Endometrial microvascular endothelial cells (primary cell): ENCODE data around the gene DTD1. TPM values are rescaled to one million over a fixed set of nuclear protein-coding genes. Genes with fewer than 3 reads are reported as not detected.

Experiments used
- in situ Hi-C: cut with HindIII; loops from 2 replicates; pipeline ENCODE4 v1.10.0; 2017; ENCODE audit warnings: low sequenced_read_pairs, low pct_unique_long_range_greater_than_20kb; ENCODE audit errors: inconsistent ontology term
- total RNA-seq: library from RNA; depleted of rRNA; stranded (reverse); fragments of >200 nt; gene quantifications from one replicate; pipeline ENCODE4 v1.2.3, GENCODE V29; 2015; ENCODE audit errors: inconsistent ontology term

The DTD1 gene
- total RNA-seq, 1 donor from 2014 or later, result 69.3 TPM

GRCh38 chr20:18611492-18611891 is 23.6 kb downstream of the DTD1 start:
- in situ Hi-C loops, result no loop called here

DNA sequence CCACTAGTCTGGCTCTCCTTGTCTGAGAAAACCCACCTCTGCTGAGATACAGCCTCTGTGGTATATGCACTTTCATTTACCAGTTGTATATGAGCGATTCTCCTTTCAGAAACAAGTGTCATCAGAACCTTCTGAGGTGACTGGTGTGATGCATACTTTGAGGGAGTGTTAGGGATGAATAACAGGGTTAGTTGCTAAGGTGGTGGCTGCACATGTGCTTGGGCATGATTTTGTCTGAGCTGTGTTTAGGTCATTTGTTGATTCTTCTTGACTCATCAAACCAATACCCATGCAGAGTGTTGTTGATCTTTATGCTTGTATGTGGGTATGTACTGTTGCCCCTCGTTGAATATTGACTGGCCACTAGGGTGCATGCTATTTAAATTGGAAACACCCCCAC is 25.7 kb downstream of the DTD1 start:
- in situ Hi-C loops, result no loop called here

DNA sequence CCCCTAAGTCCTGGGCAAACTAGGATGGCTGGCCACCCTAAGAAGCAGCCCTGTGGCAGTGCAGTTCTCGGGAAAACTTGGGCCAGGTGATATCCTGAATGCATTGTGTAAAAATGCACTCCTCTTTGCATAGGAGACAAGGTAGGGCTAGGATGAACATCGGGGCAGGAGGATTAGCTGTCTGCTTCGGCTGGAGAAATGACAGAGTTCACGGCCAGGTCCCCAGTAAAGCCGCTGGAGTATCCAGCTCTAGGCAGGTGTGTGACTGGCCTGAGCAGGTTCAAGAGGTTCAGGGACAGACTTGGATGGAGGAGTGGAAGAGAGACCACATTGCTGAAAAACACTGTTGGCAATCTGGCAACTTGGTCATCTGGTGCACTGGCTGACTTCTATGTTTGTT is 26.4 kb downstream of the DTD1 start:
- in situ Hi-C loops, result no loop called here

GRCh38 chr20:18615020-18615650 is 27.3 kb downstream of the DTD1 start:
- in situ Hi-C loops, result no loop called here

GRCh38 chr20:18621004-18621403 is 33.1 kb downstream of the DTD1 start:
- in situ Hi-C loops, result no loop called here

- in situ Hi-C loops, result no loop called here
Observed at GRCh38 chr20:18623156-18623910, 35.5 kb downstream of the DTD1 start.

DNA sequence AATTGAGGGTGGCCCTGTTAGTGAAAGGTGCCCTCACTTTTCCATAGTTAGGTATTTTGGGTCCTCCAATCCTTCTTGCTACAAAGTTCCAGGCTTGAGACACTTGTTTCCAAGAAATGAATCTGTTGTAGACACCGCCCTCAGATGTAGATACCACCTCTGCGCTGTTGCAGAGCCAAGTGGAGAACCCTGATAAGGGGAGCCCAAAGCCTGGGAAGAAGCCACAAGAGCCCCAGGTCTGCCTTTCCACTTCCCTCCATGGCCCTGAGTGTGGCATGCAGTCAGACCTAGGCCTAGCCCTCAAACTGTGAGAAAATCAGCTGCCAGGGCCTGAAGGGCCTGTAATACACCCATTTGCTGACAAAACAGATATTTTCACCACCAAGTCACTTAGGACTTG is 37.1 kb downstream of the DTD1 start:
- in situ Hi-C loops, result no loop called here

GRCh38 chr20:18625907-18626655 is 38.2 kb downstream of the DTD1 start:
- in situ Hi-C loops, result no loop called here

DNA sequence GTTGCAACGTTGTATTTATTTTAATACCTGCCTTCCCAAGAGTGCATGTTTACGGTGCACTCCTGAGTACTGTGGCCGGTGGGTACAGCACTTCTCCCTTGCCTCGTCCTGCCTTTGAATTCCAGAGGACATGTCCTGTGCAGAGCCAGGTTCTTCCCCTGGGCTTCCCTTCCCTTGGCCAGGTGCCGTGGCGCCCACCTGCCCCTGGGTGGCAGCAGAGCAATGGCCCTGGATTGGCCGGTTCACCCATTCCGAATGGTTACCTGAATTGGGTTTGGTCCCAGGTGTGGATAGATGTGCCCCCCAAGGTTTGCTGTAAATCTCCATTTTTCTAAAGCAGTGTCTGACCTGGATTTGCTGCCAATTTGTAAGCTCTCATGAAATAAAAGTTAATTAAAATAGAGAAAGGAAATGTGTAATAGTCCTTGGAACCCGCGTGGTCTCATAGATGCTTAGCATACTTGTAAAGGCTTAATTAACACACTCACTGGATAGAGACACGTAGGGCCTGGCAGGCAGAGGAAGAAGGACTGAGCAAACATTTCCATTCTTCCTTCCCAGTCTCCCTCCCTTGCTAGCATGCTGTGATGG is 40.6 kb downstream of the DTD1 start:
- in situ Hi-C loops, result no loop called here

GRCh38 chr20:18632196-18632789 is 44.4 kb downstream of the DTD1 start:
- in situ Hi-C loops, result no loop called here

DNA sequence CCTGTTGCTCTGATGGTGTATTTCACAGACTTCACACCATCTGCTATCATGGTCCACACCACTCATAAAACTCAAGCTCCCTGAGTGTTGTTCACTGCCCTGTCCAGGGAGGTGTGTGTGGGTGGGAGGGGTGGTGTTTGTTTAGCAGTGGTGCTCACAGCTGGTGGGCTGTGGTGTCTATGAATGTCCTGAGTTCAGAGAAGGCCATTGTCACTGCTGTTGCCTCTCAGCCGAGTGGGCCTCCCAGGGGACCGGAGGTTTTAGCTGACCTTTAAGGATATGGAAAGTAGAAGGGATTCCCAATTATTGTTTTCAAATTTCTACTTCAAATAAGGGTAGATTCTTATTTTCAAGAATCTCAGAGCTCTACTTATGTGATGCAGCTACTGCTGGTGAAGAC is 45.6 kb downstream of the DTD1 start:
- in situ Hi-C loops, result no loop called here

DNA sequence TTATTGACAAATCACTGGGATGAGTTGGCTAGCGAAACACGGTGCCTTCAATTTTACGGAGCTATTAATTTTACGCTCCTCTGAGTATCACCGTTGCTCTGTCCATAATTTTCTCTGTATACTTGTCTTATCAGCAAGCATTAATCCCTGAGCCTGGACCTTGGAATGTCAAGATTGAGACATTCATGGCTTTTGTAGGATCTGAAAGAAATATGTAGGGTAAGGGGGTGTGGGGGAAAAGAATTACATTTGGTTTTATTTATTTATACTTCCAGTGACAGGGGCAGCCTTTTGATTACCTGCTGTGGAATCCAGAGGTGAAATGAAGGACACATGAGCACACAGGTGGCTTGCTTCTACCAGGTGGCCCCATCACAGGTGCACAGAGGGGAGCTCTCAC is 46.6 kb downstream of the DTD1 start:
- in situ Hi-C loops, result no loop called here

- in situ Hi-C loops, result no loop called here
Observed at GRCh38 chr20:18635380-18635779, 47.5 kb downstream of the DTD1 start.

DNA sequence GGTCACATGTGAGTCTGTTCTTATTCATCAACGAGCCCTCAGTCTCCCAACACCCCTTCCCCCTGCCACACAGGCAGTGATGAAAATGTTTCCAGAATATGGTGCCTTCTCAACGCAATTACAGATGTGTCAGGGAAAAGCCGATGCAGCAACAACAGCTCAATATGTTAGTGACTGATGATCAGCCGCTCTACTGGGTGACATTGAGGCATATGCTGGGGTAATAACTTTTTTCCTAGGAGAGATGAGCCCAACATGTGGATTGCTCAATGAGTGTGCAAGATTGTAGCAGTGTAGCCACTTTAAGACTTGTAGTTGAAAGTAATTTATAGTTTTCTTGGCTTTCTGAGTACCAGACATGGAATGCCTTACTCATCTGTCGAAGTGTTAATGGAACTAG is 49.4 kb downstream of the DTD1 start:
- in situ Hi-C loops, result no loop called here

GRCh38 chr20:18638768-18639167 is 50.9 kb downstream of the DTD1 start:
- in situ Hi-C loops, result no loop called here

GRCh38 chr20:18639501-18639979 is 51.7 kb downstream of the DTD1 start:
- in situ Hi-C loops, result no loop called here

DNA sequence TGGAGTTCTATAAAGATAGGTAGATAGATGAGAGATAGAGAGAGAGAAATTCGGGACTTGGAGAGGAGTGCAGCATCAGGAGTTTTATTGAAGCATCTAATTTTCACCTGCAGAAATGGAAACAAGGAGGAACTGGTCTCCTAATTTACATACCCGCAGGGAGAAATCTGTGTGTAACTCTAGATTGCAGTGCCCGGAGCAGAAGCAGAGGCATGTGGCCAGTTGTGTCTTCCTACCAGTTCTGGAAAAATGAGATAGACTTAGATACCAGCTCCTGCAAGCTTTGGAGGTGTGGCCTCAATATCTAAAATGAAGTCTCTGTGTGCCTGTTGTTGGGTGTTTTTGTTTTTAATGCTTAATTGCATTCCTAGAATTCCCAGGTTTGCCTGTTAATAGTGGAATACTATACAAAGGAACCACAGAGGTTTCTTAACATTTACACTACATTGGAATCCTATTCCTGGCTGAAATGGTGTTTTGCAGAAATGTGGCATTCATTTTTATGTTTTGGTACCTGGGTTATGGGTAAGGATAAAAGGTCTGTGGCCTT is 57.4 kb downstream of the DTD1 start:
- in situ Hi-C loops, result no loop called here

DNA sequence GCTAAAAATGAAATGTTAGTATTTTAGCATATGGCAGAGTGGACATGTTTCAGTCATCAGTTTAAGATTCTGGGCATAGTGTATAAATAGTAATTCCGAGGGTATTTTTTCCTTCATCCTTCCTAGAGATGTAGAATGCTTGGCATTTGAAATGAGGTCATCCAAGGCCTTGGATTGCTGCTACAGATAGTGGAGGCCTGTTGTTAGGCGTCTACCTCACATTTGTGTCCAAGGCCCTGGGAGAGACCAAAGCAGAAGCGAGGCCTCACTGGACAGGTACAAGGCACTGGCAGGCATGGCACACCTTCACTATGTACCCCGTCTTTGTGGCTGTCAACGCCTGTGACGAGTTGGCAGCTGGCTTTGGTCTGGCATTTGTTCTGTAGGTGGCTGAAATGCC is 58.0 kb downstream of the DTD1 start:
- in situ Hi-C loops, result no loop called here

DNA sequence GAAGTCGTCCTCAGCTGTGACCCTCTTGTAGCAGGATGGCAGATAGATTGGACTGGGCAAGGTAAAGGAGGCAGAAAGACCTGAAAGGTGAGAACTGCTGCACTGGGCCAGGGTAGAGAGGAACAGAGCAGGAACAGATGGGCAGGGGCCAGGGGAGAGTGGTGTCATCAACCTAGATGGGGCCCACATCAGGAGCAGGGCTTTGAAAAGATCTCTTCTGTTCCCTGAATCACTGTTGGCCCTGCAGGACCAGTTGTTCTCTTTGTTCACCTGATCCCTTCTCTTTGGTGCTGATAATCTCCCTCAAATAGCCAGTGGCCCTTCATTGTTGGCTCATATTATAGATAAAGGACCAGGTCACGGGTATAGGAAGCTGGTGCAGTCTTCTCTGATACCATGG is 59.9 kb downstream of the DTD1 start:
- in situ Hi-C loops, result no loop called here
